ENCODE results near the gene TRAPPC8.

- TF ChIP-seq CTCF (IDR thresholded peaks at IDR 0.05) (no peak), POLR2AphosphoS5 (IDR thresholded peaks at IDR 0.05) (no peak), POLR2A (IDR thresholded peaks at IDR 0.05) (no peak)
Observed at GRCh38 chr18:31783059-31783458, 159.9 kb downstream of the TRAPPC8 start.
